Measurements from ENCODE around the gene PEPD.
A peak's percentile ranks its signal among the peaks of the same experiment; 100 is the strongest.

PEPD gene

DNA sequence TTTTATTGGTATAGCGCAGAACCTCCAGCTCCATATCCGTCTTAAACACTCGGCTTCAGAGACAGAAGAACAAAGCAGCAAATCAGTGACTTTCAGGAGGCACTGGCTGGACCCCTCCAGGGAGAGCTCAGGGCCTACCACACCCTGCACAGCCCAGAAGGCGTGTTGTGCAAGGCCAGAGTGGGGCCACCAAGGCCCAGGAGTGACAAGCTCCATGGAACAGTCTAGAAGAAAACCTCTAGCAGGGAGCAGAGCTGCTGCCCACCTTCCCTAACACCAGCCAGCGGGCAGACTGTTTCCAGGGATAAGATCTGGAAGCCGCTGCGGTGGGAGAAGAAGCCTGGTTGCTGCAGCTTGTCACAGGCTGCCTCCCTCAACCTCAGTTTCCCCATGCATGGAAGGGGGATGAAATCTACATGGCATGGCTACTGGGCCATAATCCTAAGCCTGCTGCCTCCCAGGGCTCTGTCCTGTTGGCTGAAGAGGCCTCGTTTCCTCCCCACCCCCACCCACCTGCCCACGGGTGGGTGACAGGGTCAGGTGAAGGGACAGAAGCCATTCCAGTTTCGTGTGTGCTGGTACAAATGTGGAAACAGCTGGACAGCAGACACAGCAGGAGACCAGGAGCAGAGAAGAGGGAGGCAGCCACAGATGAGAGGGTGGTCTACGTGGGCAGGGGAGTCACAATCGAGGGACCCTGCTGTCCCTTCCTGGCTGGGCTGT is 57.4 kb downstream of the PEPD start:
- CTCF ChIA-PET: interaction anchor here (0.5 kb wide), 1 partner anchor 15 kb away, joined by 5 read pairs; no protein-coding TSS in a partner anchor

DNA sequence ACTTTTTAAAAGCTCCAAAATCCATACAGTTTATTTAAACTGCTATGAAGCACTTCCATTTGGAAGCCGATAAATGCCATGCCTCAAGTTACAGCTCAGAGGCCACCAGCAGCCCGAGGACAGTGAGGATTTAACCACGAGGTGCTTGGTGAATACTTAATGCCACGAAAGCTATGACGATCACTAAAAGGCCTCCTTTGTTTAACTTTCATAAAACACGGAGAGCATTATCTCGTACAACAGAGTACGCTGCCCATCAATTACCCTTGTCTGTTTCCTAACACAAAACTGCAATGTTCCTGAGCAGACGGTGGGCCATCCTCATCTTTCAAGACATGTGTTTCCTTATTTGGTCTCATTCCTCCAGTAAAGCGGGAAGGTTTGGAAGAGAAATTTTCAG is 58.4 kb downstream of the PEPD start:
- ChIA-PET POLR2A (no interaction called here), CTCF (no interaction called here)
- TF ChIP-seq TARDBP (IDR thresholded peaks at IDR 0.05) (no peak), BHLHE40 (IDR thresholded peaks at IDR 0.05; ENCODE audit: borderline replicate concordance) (no peak), SP1 (IDR thresholded peaks at IDR 0.05) (no peak), ELF4 (IDR thresholded peaks at IDR 0.05) (no peak), LEF1 (IDR thresholded peaks at IDR 0.05; ENCODE audit: borderline replicate concordance) (no peak), SUZ12 (IDR thresholded peaks at IDR 0.05) (no peak), L3MBTL2 (conservative IDR thresholded peaks at IDR 0.05) (peak; percentile 47), FOXM1 (IDR thresholded peaks at IDR 0.05; ENCODE audit: borderline replicate concordance) (no peak), HDGF (IDR thresholded peaks at IDR 0.05; ENCODE audit: borderline replicate concordance) (no peak)
- TF ChIP-seq, protein P1, sequence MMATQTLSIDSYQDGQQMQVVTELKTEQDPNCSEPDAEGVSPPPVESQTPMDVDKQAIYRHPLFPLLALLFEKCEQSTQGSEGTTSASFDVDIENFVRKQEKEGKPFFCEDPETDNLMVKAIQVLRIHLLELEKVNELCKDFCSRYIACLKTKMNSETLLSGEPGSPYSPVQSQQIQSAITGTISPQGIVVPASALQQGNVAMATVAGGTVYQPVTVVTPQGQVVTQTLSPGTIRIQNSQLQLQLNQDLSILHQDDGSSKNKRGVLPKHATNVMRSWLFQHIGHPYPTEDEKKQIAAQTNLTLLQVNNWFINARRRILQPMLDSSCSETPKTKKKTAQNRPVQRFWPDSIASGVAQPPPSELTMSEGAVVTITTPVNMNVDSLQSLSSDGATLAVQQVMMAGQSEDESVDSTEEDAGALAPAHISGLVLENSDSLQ (IDR thresholded peaks at IDR 0.05): peak; percentile 16; the same call in 1 of the 2 replicates
- DNase-seq (ENCODE audit: extremely low spot score): no peak

More for the DNA sequence above, 57.4 kb downstream of the PEPD start:
- POLR2A ChIA-PET: no interaction called here
- TF ChIP-seq ELF4 (IDR thresholded peaks at IDR 0.05) (no peak), TARDBP (IDR thresholded peaks at IDR 0.05) (no peak), NFRKB (IDR thresholded peaks at IDR 0.05) (no peak), FOXA1 (IDR thresholded peaks at IDR 0.05) (no peak), ARNT (IDR thresholded peaks at IDR 0.05) (no peak), ZNF384 (IDR thresholded peaks at IDR 0.05) (no peak), SP1 (IDR thresholded peaks at IDR 0.05) (no peak), LEF1 (IDR thresholded peaks at IDR 0.05; ENCODE audit: borderline replicate concordance) (no peak), FOXM1 (IDR thresholded peaks at IDR 0.05; ENCODE audit: borderline replicate concordance) (no peak), FOXK2 (IDR thresholded peaks at IDR 0.05) (no peak)
- TF ChIP-seq, protein P1 (IDR thresholded peaks at IDR 0.05): no peak
- no peak for DNase-seq (ENCODE audit: extremely low spot score)

DNA sequence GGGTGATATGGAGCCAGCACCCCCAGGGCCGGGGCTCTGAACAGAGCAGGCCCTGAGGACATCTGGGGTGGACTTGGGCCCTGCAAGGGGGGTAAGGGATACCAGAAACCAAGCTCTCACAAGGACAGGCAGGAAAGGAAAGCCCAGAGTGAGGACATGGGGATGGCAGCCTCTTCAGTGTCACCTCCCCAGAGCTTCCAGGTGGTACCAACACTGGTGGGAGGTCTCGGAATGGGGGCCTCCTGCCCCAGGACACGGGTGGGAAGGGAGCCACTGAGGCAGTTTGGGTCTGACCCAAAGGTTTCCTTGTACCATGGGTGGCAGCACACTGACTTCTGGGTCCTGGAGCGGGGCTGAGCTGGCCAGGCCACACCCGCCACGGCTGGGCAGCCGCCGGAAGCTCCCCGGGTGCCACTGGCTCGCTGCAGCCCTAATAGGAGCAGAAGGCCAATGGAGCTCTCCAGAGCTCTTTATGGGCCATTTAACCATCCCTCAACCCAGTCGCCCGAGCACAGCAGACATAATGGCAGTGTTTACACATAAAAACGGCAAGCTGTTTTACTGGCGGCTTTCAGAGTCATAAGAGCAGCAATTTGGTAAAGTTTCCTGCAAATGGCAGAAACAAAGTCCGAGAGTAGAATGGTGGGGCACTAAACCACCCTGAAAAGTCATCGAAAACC is 59.3 kb downstream of the PEPD start:
- DNase-seq (ENCODE audit: extremely low spot score): peak; percentile 20
- POLR2A ChIA-PET: no interaction called here
- CTCF ChIA-PET: no interaction called here
- no peak for TF ChIP-seq FOXM1 (IDR thresholded peaks at IDR 0.05; ENCODE audit: borderline replicate concordance)

DNA sequence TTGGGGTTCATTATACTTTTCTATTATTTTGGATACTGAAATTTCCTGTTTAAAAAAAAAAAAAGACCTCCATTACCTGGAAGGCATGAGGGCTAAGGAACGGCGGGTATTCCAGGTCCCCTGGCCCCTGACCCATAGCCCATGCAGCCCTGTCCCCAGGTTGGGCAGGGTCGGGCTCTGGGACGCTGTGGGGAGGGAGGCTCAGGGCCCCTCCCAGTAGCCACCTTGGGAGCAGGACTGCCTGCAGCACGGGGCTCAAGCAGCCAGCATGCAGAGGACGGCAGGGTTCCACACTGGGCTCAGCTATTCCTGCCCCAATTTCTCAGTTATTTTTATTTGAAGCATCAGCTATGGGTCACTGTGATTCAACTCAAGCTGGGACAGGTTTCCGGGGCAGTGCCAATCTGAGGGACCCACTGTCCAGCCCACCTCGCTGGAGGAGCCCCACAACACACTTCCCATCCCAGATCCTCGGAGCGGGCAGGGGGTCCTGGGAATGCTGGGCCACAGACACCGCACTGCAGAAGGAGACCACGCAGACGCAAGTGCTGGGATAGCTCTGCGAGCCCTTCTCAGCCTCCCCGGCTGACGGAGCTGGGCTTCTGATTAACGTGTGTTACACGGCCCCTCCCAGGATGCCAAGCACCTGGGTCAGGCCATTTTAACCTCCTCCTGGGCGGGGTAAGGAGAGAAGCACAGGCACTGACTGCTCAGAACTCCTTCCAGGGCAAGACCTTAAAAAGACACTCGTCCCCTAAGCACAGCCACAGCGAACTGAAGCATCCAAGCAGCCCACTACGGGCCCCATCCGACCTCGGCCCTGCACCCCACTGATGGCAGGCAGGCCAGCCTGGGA is 60.1 kb downstream of the PEPD start:
- DNase-seq (ENCODE audit: extremely low spot score): no peak
- POLR2A ChIA-PET: no interaction called here
- no peak for TF ChIP-seq TARDBP (IDR thresholded peaks at IDR 0.05)
- no peak for TF ChIP-seq FOXK2 (IDR thresholded peaks at IDR 0.05)
- no peak for TF ChIP-seq ELF4 (IDR thresholded peaks at IDR 0.05)
- no peak for TF ChIP-seq NFRKB (IDR thresholded peaks at IDR 0.05)
- no peak for TF ChIP-seq ZNF384 (IDR thresholded peaks at IDR 0.05)
- TF ChIP-seq CTBP1 (IDR thresholded peaks at IDR 0.05; ENCODE audit: borderline replicate concordance): no peak
- TF ChIP-seq FOXM1 (IDR thresholded peaks at IDR 0.05; ENCODE audit: borderline replicate concordance): no peak
- no peak for TF ChIP-seq HDGF (IDR thresholded peaks at IDR 0.05; ENCODE audit: borderline replicate concordance)
- TF ChIP-seq LEF1 (IDR thresholded peaks at IDR 0.05; ENCODE audit: borderline replicate concordance): no peak
- TF ChIP-seq SUZ12 (IDR thresholded peaks at IDR 0.05): no peak
- no peak for TF ChIP-seq BHLHE40 (IDR thresholded peaks at IDR 0.05; ENCODE audit: borderline replicate concordance)
- no peak for TF ChIP-seq FOXA1 (IDR thresholded peaks at IDR 0.05)
- CTCF ChIA-PET: no interaction called here

DNA sequence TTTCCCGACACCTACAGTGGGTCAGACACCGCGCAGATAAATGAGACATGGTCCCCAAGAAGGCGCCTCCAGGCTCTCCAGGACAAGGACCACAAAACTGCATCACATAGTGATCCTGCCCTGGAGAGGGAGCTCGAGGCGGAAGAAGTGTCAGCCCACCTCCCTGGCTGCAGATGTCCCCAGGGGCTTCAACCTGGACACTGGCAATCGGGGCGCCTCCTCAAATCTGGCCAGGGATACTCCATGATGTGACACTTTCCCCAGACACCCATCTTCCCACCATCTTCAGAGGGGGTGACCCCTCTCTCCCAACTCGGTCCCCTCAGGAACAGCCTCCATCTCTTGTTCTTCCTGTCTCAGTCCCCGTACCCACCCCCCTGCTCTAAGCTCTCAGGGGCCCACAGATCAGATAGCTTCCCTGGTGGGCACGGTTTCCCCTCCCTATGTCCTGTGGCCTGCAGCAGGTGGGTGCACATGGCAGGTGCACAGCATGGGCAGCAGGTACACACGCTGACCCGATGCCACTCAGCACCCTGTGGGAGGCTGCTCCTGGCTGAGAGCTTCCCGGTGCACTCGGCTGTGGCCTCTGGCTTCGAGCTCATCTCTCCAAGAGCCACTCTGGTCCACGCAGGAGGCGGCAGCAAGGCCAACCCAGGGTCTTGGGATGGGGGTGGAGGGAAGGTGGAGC is 61.2 kb downstream of the PEPD start:
- DNase-seq (ENCODE audit: extremely low spot score): no peak
- CTCF ChIA-PET: no interaction called here
- TF ChIP-seq, protein P1 (IDR thresholded peaks at IDR 0.05): no peak
- TF ChIP-seq ELF4 (IDR thresholded peaks at IDR 0.05) (no peak), ZNF384 (IDR thresholded peaks at IDR 0.05) (no peak), CTBP1 (IDR thresholded peaks at IDR 0.05; ENCODE audit: borderline replicate concordance) (no peak), FOXM1 (IDR thresholded peaks at IDR 0.05; ENCODE audit: borderline replicate concordance) (no peak), ARNT (IDR thresholded peaks at IDR 0.05) (no peak), TARDBP (IDR thresholded peaks at IDR 0.05) (no peak), L3MBTL2 (conservative IDR thresholded peaks at IDR 0.05) (no peak), HDGF (IDR thresholded peaks at IDR 0.05; ENCODE audit: borderline replicate concordance) (no peak)
- POLR2A ChIA-PET: no interaction called here

All from HEK293T (cell line).